DMS114 treated with DMSO at 0.1 percent for 48 hours (cell line): ENCODE results near the gene RSBN1L.

ENCODE experiments used
- DNase-seq: peaks from one replicate; lab custom pipeline; 2025; ENCODE audit not compliant: unreplicated experiment; lab: John Stamatoyannopoulos, UW

The RSBN1L gene

DNA sequence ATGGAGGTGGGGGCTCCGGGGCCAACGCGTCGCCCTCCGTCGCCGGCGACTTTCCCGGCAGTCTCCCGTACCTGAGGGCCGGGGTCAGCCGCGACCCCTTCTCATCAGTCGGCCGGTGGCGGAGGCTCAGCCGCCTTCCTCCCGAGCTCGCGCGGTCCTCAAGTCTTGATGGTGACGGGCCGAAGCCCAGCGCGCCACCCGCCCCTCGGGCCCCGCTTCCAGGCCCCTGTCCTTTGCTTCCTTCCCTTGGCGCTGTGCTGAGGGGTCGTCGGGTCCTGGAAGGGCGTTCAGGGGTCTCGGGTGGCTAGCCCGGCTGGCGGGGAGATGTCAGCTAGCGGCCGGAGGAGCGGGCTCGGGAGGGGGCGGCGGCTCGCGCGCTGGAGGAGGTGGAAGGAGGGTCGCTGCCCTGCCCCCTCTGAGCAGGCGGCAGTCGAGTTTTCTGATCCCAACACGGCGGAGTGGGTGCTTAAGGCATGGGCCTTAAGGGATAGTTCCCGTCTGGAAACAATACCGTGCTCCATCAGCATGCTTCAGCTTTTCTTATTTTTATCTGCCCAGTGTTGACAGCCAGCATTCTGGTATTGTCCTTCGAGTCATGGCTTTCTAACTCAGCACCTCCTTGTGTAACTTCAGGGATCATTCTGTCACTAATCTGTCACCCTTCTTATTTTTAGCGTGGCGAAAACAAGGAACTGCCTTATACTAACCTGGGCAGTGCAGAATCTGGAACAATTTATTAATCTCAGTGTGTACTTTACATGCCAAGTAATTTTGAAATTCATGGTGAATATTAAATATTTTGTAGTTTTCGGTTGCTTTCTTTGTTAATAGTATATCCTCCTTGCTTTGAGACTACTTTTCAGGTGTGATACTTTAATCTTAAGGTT is 103.1 kb downstream of the RSBN1L start:
- no peak for DNase-seq

DNA sequence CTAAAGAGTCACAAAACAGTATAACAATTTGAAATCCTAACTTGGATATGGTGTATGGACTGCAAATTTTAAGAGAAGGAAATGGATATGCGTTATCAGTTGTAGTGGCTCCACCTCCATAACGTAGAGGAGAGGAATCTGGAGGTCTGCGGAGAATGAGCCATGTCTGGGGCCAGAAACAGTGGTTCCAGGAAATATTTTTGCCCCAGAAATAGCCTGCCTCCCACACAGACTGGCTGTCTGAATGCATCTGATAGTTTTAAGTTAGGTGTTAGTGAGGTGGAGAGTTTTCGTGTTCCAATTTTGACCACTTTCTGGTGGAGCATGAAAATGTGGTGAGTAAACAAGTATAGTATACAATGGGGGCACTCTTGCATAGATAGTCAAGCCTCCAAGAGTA is 103.9 kb downstream of the RSBN1L start:
- no peak for DNase-seq

DNA sequence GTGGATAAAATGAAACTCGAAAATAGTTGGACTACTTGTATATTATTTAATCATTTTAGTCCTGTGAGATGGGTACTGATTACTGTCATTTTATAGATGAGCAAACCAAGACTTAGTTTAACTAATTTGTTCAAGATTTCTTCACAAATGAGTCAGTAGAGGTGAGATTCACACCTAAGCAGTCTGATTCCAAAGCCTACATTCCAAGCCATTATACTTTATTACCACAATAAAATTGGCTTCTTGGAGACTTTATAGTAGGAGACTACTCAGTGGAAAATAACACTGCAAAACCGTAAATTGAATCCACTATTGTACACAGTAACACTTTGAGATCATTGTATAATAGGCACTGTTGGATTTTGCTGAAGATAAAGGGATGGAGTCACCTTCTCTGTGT is 104.5 kb downstream of the RSBN1L start:
- DNase-seq = no peak

DNA sequence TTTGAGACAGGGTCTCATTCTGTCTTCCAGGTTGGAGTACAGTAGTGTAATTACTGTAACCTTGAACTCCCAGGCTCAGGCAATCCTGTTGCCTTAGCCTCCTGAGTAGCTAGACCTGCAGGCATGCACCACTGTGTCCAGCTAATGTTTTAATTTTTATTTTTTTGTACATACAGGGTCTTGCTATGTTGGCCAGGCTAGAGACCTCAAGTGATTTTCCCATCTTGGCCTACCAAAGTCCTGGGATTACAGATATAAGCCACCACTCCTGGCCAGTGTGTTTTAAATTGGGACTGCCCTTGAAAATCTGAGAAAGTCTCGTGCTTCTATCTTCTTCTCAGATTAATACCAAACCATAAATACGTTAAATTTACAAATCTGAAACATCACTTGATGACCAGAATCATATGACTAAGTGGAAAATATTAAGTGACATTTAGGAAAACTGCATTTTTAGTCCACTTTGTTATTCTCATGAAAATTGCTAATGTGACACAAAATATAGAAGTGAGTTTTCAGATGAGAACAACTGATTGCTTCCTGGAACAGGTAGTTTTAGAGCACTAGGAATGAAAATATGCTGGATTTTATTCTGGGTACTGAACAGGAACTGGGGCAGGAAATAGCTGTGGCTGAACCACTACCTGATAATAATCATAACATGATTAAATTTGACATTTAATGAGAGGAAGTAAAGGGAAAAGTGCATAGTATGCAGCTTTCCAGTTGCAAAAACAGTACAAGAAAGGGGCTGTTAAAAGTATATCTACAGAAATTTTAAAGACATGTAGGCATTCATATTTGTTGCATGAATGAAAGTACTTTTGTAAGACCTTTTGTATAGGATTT is 106.5 kb downstream of the RSBN1L start:
- DNase-seq = no peak

DNA sequence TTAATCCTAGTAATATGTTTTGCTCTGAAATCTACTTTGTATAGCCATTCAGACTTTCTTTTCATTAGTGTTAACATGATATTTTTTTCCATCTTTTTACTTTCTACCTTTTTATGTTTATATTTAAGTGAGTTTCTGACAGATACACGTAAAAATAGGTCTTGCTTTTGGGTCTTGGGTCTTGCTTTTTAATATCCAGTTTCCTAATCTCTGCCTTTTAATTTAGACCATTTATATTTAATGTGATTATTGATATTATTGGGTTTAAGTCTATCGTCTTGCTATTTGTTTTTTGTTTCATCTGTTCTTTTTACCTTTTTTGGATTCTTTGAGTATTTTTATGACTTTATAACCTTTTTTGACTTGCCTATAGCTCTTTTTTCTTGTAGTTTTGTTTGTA is 110.2 kb downstream of the RSBN1L start:
- no peak for DNase-seq

DNA sequence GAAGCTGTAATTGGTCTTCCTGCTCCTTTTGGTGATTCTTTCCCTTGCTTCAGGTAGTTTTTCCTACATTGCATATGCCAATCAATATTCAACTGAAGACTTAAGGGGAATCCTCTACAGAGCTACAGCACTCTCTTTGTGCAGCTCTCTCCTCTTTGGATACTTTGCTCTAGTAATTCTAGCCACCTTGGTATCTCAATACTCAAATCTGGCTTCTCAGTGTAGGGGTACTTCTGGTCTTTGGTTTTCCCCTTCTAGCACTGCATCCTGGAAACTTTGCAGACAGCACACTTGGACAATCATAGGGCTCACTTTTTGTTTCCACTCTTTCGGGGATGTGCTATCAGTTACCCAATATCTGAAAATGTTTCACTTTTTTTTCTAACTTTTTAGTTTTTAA is 112.3 kb downstream of the RSBN1L start:
- DNase-seq = no peak

DNA sequence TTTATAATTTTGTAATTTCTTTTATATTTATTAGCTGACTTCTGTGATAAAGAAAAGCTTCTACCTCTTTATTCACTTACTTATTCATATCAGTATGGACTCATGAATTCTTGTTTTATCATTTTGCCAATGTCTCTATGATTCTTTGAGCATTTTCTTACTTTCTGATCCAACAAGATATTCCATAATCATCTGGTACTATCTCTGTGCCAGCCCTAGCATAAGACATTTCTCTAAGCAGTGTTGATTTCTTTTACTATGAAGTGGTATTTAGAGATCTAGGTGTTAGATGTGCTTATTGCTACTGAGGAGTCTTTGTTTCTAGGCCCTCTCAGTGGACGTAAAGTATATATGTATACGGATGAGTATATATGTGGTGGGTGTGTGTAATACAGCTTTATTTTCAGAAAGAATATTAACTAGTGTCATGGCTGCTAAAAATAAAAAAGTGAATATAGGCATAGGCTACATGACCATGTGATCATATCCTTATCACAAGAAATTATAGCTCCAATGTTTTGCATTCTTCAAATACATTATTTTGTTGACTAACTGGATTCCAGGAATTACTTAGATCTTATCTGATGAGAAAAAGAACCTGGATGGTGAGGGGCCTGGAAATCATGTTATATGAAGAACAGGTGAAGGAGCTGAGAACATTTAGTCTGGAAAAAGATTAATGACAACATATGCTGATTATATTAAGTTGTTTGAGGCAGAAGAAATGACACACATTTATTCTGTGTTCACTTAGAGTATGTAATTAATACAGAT is 115.4 kb downstream of the RSBN1L start:
- DNase-seq = no peak

DNA sequence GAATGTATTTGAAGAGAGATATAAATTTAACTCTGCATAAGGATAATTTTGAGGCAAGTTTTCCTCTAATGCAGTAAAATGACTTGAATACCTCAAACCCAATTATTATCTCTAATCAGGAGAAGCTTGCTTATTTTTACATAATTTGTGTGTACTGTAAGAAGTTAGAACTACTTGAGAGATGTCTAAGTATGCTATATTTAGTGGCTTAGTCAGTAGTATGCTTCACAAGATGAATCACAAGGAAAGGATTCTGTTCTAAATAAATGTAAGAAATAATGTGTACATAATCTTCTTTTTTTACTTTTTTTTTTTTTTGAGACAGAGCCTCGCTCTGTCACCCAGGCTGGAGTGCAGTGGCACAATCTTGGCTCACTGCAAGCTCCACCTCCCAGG is 116.0 kb downstream of the RSBN1L start:
- DNase-seq = no peak

DNA sequence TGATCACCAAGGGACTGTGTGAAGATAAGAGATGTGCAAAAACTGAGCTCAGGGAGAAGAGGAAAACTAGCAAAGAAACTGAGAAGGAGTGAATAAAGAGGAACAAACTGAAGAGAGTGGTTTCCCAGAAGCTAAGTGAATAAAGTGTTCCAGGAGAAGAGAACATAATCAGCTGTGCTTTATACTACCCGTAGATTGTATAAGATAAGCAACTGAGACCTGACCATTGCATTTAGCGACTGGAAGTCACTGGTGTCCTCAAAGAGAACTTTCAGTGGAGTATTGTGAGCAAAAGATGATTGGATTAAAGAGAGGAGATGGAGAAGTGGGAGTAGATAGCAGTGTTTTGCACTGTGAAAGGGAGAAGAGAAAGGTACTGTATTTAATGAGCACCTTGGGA is 116.9 kb downstream of the RSBN1L start:
- DNase-seq = no peak

DNA sequence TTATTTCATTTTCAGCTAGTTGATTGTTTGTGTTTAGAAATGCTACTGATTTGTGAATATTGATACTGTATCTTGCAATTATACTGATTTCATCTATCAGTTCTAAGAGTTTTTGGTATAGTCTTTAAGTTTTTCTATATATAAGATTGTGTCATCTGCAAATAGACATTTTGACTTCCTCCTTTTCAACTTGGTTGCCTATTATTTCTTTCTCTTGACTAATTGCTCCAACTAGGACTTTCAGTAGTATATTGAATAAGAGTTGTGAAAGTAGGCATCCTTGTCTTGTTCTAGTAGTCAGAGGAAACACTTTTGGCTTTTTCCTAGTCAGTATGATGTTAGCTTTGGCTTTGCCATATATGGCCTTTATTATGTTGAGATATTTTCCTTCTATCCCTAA is 122.8 kb downstream of the RSBN1L start:
- no peak for DNase-seq

DNA sequence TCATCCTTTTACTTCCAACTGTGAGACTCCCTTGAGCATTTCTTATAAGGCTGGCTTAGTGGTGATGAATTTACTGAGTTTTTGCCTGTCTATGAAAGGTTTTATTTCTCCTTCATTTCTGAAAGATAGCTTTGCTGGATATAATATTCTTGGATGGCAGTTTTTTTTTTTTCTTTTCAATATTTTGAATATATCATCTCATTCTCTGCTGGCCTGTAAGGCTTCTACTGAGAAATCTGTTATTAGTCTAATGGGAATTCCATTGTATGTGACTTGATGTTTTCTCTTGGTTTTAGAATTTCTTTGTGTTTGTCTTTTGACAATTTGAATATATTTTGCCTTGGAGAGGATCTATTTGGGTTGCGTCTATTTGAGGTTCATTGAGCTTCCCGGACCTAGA is 124.7 kb downstream of the RSBN1L start:
- DNase-seq = no peak

DNA sequence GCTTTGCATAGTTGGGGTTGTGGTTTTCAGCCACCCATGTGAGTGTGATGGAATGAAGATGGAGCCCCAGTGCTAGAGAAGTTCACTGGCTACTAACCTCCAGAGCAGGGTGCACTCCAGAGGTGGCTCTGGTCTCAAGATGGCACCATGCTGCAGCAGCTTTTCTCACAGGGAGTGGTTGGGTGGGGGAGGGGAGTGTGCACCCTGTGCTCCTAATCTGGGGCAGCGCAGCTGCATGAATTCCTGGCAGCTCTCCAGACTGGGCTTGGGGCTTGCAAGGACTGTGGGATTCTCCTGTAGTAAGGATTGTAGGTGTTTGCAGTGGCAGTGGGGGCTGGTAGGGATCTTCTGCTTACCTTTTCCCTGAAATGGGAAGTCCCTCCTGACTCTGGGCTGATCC is 126.0 kb downstream of the RSBN1L start:
- no peak for DNase-seq

DNA sequence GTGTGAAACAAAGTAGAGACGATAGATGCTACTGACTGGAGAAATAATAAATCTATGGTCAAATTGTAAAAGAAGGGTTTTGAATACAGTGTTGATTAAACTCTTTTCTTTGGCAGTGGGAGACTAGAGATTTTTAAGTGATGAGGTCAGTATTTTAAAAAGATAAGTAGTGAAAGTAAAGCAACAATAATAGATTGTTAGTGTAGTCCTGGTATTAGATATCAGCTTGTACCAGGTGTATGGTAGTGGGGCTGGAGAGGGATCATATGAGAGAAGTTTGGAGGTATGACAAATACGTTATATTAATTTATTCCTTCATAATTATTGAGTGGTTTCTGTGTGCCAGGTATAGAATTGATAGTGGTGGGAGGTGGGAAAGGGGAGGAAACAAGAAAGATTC is 127.5 kb downstream of the RSBN1L start:
- no peak for DNase-seq

DNA sequence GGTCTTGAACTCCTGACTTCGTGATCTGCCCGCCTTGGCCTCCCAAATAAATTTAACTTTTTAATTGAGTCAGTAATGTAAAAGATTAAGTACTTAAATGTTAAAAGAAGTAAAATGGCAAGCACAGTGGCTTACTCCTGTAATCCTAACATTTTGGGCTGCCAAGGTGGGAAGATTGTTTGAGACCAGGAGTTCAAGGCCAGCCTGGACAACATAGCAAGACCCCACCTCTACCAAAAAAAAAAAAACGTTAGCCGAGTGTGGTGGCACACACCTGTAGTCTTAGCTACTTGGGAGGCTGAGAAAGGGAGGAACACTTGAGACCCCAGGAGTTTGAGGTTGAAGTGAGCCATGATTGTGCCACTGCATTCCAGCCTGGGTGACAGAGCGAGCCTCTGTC is 128.4 kb downstream of the RSBN1L start:
- no peak for DNase-seq

DNA sequence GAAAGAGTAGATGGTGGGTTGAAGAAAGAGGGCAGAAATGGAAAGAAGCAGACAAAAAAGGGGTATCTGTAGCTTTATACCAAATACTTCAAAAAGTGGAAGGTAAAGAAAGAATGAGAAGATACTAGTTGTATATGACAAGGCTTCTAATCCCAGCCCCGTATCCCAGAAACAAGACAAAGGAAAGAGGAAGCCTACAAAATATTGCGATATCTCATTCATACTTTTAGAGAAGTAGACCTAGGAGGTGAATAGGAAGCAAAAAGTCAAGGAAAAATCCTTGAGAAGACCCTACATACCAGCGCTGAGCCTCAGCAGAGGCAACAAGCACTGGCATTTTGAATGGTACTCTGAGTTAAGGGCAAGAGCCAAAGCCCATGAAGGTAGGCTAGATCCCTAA is 128.9 kb downstream of the RSBN1L start:
- no peak for DNase-seq

DNA sequence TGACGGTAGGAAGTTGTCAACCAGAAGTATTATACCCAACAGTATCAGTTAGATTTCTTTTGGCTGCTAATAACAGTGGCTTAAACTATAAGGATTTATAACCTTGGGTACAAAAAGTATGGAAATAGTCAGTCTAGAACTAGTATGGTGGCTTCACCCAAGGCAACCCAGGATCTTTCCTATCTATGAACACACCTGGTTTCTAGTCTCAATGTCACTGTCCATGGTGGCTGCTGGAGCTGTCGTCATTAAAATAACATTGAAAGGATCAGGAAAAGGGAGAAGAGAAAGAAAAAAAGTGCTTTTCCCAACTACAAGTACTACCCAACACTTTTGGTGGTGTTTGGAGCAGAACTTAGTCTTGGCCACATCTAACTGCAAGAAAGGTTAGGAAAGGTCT is 130.0 kb downstream of the RSBN1L start:
- no peak for DNase-seq

DNA sequence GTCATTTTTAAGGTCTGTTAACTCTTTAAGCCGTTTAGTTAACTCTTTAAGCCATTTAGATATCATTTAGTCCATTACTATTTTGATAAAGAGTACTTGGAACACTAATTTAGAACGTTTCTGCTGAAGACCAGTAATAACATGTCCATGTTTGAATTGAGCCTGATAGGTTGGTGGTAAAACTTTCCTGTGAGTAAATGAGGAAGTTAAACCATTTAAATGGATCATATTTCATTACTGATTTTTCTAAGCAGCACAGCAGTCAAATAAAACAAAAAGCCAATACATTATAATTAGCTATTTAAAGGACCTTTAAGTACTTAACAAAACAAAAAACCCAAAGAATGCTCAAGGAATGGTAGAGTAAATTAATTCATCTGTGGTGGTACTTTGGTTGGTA is 131.7 kb downstream of the RSBN1L start:
- no peak for DNase-seq

DNA sequence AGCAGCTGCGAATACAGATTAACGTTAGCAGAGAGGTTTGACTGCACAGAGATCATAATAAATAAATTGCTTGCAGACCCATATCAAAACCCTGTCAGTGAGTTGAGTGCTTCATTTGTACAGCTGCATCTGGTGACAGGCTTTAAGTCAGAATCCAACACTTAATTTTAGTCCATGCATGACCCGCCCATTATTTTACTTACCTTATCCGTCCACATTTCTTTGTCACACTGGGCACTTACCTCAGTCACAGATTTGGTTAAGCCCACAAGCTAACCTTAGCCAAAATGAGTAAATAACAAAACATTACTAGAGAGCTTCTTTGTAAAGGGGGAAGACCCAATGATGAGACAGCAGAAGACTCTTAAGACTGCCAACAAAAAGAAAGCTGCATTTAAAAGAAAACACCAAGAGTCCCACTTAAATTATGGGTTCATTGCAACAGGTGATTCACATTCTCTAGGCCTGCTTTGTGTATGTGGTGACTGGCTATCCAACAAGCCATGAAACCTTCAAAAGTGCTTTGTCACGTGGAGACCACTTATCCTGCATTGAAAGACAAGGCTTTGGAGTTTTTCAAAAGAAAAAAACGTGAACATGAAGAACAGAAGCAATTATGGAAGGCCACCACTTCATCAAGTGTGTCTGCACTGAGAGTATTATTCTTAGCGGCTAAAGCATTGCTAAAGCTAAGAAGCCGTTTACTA is 134.5 kb downstream of the RSBN1L start:
- DNase-seq = no peak

DNA sequence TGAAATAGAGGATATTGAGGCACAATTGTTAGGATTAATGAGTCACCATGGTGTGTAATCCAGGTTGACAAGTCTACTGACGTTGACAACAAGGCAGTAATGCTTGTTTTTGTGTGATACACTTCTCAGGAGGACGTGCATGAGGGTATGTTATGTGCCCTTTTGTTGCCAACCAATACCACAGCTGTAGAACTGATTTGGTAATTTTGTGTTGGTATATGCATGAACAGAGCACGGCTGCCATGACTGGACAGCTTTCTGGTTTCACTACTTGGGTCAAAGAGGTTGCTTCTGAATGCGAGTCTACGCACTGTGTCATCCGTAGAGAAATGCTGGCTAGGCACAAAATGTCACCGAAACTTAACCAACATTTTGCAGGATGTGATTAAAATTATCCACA is 135.2 kb downstream of the RSBN1L start:
- DNase-seq = no peak

DNA sequence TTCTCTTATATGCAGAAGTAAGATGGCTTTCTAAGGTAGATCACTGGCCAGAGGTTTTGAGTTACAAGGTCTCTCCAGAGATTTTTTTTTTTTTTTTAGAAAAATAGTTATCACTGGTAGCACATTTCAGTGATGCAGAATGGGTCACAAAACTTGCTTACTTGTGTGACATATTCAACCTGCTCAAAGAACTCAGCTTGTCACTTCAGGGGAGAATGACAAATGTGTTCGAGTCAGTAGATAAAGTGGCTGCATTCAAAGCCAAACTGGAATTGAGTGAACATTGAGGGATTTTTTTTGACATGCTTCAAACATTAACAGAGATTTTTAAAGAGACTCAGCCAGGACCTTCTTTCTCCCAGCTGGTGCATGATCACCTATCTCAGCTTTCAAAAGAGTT is 135.7 kb downstream of the RSBN1L start:
- no peak for DNase-seq
